CD4-positive, alpha-beta T cell treated with Interleukin-15 for 4 hours (primary cell): ENCODE measurements around the gene COL11A1.
"Not testable (repeated sequence)": the region's sequence is repeated elsewhere in the genome, so short reads cannot be mapped to it uniquely, and the experiment has no call there.

Experiments used
- DNase-seq: peaks from one replicate; pipeline ENCODE4 v3.0.0-alpha.2; 2020; ENCODE audit warnings: low spot score

The COL11A1 gene

DNA sequence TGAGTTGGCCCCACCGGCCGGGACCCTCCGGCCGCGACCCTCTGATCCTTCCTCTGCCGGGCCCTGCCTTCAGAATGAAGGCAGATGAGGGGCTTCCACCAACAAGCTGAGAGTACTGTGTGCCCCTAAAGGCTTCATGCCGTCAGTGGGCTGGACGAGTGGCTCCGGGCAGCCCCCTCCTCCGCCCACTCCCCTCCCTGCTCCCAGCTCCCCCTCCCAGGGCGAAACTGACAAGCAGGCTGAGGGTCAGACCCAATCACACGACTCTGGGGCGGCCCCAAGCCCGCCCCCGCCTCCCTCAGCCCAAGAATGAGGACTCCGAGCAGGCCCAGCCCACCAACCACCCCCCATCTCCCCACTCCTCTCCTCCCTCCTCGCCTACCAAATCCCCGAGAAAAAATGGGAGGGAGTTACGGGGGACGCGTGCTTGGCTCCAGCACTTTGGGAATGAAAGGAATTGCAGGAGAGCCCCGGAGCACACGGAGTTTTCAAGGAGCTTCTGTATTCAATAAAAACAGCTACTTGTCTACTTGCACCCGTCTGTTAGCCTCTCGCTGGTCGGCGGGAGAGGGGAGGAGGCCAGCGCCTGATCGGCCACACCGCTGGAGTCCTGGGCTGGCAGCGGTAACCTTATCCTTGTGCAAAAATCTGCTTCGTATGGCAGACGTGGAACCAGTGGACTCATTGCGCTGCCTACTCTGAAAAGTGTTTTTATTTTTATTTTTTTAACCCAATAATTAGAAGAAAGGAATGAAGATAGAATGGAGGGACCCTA lies at the start of gene COL11A1:
TSS of gene COL11A1 (minus strand) at position 147 of the 775 bp plus-strand sequence. CDS start 344 bp downstream, outside the sequence.
- no peak for DNase-seq

DNA sequence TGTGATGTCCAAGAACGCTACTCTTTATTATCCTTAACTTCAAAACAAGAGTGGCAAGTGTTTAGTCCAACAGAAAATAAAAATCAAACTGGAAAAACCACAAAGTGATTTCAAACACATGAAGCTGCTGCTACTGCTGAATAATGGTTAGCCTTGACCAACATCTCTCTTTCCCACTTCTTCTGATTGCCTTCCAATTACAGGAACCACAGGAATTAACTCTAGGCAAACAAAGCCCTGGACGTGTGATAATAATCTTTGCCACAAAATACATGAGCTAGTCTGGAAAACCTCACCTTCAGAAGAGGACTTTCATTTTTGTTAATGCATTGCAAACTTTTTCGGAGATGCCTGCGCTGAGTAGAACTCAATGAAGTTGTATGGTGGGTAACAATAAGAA lies 48.6 kb upstream of the COL11A1 start:
- DNase-seq = no peak

DNA sequence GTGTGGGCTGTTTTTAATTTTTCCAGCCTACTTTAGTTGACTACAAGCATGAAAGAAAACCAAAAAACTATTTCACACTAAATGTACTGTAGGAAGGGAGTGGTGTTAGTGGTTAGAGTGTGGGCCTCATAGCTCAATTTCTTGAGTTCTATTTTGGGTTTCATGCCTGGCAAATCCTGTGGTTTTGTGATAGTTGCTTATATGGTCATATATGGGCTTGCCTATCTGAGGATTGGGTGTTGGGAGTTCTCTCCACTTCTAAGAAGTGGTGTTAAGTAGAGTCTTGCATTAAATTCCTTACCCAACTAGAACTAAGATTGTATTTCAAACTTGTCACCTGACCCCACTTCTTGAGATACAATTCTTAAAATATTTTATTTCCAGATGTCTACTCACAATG lies 37.8 kb upstream of the COL11A1 start:
- DNase-seq = no peak

DNA sequence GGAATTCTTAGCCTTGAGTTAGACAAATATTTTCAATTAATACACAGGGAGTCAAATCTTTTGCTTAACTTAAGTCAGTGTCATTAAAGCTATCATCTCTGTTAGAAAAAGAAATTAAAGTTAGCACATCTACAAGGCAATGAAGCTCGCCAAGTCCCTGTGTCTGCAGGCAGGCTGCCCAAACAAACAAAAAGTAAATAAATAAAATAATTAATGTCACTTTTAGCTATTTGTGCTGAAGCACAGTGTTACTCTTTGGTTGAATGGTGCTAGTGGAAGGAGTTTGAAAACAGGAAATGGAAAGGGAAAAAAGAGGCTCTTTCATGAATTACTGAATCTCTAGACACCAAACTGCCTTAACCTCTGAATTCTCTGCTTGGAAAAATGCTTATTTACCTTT lies 37.1 kb upstream of the COL11A1 start:
- no peak for DNase-seq

DNA sequence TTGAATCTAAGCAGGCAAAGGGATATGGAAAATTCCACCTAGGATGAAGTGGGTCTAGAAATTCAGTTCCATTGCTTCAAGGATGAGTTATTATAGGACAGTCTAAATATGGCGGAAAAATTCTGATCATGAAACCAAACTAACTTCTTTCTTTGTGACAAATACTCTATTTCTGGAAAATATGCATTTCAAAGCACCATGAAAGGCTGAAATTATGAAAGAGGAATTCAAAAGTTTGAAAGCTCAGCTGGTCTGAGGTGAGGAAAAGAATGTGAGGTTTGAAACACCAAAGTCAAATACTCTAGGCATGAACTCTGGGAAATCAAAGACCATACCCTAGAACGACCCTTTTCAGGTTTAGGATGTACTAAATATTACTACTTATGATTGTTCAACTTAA lies 36.4 kb upstream of the COL11A1 start:
- DNase-seq = no peak

DNA sequence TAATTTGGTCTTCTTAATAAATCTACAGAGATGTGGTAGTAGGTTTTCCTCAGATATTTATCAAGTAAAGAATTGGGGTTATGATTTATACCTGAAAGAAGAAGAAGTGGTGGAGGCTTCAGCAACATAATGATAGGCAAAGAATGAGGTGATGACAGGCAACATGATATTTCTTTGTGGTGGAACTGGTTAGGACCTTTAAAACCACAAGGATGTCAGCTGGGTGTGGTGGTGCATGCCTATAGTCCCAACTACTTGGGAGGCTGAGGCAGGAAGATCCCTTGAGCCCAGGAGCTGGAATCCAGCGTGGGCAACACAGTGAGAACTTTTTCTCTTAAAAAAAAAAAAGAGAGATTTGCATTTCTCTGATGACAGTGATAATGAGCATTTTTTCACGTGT lies 34.1 kb upstream of the COL11A1 start:
- no peak for DNase-seq

DNA sequence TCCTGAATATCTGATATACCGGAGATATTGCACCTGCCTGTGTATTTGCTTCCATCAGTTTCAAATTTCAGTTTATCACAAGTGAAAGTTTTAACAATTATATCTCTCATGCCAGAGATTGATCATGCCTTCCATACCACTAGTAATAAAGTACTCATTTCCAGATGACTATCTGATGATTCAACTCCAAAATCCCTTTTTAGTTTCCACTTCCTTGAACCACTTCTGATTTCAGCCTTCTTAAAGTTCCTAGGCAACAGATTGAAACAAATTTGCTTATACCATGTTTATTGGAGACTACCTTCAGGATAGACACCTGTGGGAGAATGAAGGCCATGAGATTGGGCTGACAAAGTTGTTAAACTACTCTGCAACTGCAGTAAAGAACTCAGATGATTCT lies 21.5 kb upstream of the COL11A1 start:
- no peak for DNase-seq

DNA sequence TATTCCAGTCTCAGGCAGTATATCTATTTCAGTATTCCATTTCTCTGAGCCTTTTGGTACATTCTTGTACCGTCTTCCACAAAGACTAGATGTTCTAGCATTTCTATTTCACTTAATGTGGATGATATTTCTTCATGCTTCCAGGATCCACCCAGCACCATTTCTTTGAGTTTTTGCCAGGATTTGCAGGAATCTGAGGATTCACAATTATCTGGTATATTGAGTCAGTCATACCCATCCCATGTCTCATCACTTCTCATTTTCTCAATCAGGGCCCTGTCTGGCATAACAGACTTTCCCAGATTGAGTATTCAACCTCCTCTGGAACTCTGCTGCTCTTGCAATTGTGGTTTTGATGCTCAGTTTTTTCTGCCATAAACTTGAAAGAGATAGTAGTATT lies 20.9 kb upstream of the COL11A1 start:
- no peak for DNase-seq

DNA sequence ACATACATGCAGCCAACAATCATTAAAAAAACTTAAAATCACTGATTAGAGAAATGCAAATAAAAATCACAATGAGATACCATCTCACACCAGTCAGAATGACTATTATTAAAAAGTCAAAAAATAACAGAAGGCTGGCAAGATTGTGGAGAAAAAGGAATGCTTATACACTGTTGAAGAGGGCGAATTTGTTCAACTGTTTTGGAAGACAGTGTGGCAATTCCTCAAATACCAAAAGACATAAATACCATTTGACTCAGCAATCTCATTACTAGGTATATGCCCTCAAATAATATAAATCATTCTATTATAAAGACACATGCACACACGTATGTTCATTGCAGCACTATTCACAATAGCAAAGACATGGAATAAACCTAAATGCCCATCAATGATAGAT lies 19.9 kb upstream of the COL11A1 start:
- DNase-seq = not testable (repeated sequence)

DNA sequence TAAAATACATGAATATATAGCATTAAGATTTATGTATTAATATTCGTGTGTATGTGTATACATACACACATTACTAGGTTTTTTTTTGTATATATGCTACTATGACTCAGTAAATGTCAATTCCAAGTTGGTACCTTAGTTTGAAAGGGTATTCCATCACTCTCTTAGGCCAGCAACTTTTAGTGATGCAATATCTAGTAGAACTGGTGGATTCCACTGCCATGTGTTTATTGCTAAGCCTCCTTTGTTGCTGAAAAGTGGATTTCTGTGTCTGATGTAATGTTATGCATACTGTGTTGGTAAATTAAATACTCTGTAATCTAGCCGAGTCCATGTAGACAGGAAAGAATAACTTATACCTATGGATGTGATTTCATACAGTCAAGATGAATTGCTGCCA lies 16.9 kb upstream of the COL11A1 start:
- no peak for DNase-seq

DNA sequence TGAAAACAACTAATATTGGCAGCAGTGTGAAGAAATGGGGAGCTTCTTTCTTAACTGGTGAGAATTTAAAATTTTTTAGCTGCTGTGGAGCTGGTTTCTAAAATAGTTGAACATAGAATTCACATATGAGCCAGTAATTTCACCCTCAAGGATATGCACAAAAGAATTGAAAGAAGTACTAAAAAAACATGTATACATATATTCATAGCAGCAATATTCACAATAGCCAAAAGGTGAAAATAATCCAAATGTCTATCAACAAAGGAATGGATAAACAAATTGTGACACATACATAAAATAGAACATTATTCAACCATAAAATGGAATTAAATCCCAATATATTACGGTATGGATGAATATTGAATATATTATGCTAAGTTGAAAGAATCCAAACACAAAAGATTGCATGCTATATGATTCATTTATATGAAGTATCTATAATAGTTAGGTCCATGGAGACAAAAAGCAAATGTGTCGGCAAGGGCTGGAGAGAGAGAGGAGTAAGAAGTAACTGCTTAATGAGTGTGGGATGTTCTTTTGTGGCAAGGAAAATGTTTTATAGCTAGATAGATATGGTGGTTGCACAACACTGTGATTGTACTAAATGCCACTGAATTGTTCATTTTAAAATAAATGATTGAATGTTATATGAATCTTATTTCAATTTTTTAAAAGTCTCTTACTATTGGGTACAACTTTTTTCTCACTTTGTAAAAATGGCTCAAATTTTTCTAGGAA lies 14.8 kb upstream of the COL11A1 start:
- DNase-seq = no peak

DNA sequence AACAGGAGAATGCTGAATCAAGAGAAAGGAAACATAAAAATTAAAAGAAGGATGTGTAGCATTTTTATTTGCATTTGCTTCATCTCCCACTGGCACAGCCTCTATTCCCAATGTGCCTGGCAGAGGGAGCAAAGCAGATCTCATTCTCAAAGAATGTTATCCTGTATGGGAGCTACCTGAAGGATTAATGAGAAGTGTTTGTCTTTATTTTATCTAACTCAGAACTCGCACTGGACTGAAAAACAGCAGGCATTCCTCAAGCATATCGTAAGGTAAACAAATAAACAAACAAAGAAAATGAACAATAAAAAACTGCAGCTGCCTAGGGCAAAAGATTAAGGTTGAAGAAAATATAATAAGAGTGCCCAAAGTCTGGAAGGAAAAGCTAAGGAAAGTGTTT lies 12.7 kb upstream of the COL11A1 start:
- no peak for DNase-seq

DNA sequence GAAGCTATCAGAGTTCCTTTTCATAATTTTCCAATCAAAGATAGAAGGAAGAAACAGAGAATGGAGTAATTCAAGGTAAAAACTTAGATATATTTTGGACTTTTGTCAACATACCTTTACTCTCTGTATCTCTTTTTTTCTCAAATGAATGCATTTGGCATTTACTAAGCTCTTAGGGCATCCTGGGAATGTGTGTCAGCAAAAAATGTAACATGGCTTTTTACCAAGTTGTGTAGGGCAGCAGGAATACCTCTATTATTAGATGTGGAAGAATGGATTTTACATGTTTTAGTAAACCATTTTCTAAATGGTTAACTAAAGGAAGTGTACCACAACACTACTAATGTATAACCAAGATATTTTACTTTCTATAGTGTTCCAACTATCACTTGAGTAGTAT lies 4.2 kb upstream of the COL11A1 start:
- DNase-seq = no peak

DNA sequence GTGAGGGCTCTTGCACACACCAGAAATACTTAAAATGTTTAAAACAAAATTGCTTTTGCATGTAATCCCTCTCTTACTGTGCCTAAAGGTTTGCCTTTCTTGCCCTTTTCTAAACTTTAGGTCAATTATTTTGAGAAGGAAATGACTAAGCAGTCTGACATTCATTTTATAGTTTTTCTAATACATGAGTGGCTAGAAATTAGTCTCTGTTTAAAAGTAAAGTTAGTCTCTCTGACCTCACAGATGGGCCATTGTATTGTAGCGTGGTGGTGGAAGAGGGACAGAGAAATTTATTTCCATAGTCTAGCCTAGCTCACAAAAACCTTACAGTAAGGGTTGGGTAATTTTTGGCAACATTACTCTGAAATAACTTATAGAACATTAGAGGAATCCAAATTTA lies 3.6 kb upstream of the COL11A1 start:
- no peak for DNase-seq

DNA sequence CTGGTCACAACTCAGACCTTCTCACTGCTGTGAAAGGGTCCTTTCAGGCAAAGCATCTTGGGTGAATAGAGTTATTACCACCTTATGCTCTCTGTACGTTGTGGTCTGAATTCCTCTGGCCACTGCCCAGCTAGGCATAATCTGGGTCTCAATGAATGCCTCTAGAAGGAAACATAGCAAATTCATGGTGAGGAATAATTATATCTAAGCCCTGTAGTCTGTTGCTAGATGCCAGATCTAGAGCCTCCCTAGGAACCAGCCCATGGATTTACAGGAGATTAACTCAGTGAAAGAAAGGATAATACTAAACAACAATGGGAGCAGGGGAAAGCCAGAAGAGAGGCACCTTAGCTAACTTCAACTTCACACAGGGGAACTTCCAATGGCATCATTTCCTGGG lies 2.4 kb upstream of the COL11A1 start:
- DNase-seq = no peak

DNA sequence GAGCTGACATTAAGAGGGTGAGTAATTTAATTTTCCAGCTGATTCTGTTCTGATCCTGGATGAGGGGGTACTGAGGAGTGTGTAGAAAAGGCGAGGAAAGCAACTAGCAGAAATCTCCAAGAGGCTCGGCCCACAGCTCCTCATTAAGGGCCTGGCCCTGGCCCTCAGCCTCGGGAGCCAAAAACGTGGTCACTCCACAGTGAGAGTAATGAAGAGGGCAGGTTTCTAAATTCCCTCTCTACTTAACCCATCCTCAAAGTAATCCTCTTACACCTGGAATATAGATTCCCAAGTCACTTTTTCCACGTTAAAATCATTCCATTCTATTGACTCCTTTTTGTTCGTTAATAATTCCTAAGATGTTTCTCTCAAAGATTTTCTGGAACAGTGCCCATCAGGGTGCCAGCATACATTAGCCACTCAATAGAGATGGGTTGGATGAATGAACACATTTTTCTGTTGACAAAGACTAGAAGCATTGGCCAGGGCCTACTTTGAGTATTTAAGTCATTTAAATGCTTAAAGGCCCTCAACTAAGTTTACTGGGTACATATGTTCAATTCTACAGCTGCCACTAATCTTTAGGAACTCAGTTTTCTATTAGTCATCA lies 1.1 kb upstream of the COL11A1 start:
- no peak for DNase-seq

DNA sequence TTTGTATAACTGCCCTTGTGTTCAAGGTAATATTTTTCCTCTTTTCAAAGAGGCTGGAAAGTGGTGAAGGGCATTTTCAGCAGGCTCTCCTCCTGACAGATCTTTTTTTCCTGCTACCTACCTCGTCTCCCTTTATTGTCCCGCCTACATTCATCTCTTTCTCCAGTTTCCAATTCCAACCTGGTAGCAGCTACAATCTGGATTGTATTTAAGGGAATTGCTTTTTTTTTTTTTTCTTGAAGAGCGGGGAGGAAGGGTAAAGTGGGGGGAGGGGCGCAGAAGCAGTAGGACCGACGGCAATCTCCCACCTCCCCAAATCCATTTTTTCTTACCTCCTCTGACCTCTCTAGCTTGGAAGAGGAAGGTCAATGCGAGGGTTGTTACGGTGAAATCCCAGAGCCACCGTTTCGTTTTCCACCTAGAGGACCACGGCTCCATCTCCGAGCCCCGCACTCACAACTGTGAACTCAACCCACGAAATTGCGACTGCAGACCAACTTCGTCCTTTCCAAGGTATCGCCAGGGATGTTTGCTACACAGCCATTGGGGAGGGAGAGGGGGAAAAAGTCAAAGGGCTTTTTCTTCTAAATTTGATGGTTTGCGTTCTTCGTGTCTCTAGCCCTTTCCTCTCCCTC lies 464 bp downstream of the COL11A1 start:
- DNase-seq = no peak

DNA sequence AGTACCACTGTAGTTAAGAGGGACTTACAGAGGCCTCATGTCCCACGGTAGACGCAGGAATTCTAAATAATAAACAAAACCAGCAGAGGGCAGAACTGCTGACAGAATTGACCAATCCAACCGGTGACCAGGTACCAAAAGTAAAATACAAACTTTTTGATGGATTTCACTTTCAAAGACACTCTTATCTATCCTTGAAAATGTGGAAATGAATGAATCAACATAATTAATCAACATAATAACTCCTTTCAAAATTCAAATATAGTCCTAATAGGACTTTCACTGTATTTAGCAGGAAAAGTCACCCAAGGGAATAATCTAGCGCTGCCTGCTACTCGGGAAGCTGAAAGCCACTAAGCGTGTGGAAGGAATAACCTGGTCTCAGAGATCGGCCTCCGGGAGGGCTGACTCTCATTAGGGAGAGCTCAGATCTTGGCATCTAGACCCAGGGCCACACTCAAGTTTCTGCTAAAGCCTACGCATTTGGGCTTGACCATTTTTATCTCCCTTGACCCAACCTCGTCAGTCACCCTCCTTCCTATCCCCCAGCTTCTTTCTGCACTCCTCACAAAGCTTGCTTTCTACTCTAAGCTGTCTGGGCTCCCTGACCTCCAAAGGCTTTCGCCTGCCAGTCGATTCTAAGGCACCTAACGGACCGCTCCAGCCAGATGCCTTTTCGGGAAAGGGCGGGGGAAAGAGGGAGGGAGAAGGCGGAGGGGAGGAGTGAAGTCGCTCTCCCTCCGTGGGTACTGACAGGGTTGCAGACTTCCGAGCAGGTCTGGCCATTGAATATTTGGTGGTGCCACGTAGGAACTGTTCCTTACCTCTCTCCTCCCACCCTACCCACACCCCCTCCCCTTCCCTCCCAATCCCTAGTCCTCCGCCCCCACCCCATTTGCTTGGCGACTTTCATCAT lies 1.6 kb downstream of the COL11A1 start:
- DNase-seq = peak; percentile 0

DNA sequence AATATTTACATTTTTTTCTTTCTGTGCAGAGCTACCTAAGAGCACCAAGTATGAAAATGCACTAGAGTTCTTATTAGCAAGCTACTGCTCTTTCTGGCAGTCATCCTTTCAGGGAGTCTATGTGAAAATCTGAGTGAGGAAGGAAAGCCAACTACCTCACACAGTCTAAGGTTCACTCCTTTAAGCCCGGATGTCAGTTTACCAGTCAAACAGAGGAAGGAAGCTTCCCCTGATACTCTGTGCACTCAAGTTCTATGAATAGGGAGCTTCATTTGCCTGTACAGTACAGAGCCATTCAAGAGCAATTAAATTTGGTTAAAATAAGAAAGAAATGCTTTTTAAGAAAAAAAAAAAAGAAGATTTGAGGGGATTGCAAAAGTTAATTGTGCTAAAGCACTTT lies 6.9 kb downstream of the COL11A1 start:
- no peak for DNase-seq

DNA sequence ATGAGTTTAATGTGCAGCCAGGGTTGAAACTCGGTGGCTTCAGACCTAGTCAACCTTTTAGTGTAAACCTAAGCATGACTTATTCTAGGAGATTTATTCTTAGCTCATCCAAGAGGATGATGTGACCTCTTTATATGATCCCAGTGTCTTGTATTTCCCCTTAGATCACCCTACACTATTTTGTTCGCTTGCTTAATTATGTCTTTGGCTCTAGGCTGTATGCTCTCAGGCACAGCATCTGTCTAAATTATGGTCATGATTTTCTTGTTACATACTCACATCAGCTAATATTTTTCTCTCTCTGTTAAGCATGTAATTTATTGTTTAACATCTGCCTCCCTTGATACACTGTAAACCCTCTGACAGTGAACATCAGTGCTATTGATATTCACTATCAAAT lies 19.1 kb downstream of the COL11A1 start:
- no peak for DNase-seq

DNA sequence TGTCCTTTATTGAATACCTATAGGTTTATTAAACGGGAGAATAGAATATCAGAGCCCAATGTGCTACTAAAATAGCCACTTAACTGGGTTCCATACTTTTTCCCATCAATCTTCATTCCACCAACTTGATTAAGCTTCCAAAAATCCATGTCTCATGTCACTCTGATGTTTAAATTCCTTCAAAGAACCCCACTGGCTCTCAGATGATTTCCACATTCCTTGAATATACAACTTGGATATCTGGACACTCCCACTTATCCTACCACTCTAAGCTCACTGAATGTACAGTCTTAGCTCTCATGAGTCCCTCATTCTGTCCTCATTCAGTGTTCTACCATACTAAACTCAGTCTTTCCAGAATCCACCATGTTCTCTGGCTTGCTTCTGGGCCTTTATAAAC lies 21.1 kb downstream of the COL11A1 start:
- DNase-seq = no peak

DNA sequence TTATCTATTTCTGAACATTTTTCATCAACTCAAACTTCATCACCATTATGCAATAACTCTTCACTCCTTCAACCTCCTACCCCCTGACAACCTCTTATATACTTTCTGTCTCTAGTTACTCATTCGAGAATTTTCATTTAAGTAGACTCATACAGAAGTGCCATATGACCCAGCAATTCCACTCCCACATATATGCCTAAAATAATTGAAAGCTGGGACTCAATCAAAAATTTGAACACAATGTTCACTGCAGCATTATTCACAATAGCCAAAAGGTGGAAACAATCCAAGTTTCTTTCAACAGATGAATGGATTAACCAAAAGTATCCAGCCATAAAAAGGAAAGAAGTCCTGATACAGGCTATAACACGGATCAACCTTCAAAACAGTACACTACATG lies 24.1 kb downstream of the COL11A1 start:
- no peak for DNase-seq
